GM18868 (cell line): ENCODE results near the gene DDT.
"Not testable (repeated sequence)": the region's sequence is repeated elsewhere in the genome, so short reads cannot be mapped to it uniquely, and the experiment has no call there.

Experiments used
- ATAC-seq: cut with Tn5 transposase; IDR thresholded peaks from one replicate; pipeline ENCODE4 v1.9.1; 2021; ENCODE audit warnings: mild to moderate bottlenecking, moderate library complexity; ENCODE audit not compliant: unreplicated experiment

DDT gene

GRCh38 chr22:23954193-23954990 is 19.8 kb downstream of the DDT start:
- ATAC-seq = not testable (repeated sequence)

GRCh38 chr22:23953485-23953884 is 20.8 kb downstream of the DDT start:
- ATAC-seq = not testable (repeated sequence)

- not testable (repeated sequence) for ATAC-seq
Observed at GRCh38 chr22:23952794-23953405, 21.3 kb downstream of the DDT start.

DNA sequence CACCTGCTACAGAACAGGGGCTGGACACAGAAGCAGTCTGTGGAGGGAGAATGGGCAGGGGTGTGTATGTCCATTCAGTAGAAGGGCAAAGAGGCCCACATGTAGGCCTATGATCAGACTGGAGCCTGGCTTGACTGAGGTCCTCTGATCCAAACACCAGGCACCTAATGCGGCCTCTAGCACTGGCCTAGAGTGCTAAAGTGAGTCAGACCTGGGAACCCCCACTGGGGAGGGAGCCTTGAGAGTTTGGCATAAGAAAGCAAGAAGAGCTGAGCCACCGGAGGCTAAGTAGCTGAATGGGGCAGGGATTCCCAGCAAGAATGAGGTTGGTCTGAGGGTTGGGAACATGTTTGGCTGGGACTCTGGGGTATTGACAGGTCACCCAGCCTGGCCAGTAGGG is 22.9 kb downstream of the DDT start:
- not testable (repeated sequence) for ATAC-seq

- not testable (repeated sequence) for ATAC-seq
Observed at GRCh38 chr22:23949764-23950163, 24.5 kb downstream of the DDT start.

DNA sequence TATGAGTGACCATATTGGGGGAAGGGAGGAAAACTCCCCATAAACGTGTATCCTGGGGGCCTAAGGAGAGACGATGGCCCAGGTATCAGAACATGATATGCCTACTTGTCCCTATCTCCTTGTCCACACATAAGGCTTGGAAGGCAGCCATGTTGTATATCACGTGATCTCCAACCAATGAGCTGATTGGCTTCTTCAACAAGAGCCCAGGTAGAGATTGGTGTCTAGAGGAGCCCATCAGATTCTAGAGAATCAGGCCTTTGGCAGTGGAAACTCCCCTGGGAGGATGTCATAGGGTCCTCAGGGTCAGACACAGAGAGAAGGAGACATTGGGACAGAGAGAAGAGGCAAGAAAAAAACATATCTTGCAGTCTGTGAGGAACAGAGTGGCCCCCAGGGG is 26.9 kb downstream of the DDT start:
- not testable (repeated sequence) for ATAC-seq

GRCh38 chr22:23940166-23940565 is 34.1 kb downstream of the DDT start:
- ATAC-seq = not testable (repeated sequence)

DNA sequence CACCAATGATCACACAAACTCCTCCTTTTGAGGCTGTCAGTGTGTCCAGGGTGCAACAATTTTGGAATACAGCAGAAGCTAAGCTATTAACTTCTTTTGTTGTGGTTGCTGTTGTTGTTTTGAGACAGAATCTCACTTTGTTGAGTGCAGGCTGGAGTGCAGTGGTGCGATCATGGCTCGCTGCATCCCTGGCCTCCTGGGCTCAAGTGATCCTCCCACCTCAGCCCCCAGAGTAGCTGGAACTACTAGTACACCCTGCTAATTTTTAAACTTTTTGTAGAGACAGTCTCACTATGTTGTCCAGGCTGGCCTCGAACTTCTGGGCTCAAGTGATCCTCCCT is 35.3 kb downstream of the DDT start:
- ATAC-seq = no peak

- no peak for ATAC-seq
Observed at GRCh38 chr22:23938328-23939016, 35.8 kb downstream of the DDT start.

DNA sequence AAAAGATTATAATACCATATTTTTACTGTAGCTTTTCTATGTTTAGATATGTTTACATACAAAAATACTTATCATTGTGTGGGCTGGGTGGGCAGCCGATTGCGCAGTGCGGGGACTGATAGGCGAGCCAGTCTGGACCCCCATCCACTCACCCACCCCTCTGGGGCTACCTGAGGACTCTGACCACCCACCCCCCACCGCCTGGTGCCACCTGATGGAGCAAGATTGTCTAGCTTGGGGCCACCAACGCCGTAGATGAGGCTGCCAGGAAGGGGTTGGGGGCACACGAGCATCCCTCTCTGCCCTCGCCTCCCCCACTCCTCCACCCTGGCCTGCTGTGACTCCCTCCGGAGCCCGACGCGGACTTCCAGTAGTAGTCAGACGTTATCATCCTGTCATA is 47.7 kb downstream of the DDT start:
- no peak for ATAC-seq

DNA sequence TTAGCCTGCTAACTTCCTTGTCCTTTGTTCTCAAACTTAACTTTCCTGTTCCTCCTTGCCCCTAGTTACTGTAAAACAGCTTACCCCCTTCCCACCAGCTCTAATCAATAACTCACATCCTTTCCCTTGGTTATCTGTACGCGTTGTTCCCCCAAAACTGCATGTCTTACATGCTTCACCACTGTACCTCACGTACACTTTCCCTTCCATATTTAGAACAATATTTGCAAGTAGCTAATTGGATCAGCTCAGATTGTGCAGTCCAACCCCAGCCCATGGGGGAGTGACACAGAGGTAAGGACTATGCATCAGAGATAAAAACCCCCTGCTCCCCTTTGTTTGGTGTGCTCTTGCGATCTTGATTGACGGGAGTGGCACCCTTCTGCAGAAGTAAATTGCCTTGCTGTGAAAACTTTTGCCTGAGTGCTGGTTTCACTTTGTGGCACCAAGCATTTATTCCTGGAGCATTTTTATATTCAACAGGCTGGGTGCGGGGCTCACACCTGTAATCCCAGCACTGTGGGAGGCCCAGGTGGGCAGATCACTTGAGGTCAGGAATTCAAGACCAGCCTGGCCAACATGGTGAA is 49.1 kb downstream of the DDT start:
- ATAC-seq = no peak

DNA sequence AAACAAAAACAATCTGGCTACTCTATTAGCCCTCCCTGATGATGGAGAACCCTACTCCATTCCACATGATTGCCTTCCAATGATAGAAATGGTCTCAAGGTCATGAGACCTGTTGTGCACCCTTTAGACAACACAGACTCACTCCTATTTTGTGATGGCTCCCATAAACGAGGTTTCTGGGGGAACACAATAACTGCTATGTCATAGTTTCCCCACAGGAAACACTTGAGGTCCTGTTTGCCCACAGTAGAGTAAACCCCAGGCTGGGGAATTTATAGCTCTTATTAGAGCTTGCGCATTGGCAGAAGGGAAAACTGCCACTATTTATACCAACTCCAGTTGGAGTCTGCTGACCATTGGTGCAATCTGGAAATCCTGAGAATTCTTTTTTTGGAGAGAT is 51.3 kb downstream of the DDT start:
- no peak for ATAC-seq

DNA sequence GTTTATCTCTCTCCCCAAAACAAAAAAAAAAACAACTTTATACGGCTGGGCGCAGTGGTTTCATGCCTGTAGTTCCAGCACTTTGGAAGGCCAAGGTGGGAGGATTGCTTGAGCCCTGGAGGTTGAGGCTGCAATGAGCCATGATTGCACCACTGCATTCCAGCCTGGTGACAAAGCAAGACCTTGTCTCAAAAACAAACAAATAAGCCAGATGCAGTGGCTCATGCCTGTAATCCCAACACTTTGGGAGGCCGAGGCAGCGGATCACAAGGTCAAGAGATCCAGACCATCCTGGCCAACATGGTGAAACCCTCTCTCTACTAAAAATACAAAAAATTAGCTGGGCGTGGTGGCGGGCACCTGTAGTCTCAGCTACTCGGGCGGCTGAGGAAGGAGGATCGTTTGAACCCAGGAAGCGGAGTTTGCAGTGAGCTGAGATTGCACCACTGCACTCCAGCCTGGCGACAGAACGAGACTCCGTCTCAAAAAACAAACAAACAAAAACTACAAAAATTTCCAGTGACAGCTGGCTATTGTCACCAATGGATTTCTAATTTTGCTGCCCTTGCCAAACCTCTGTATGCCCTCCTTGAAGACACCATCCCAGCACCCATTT is 52.5 kb downstream of the DDT start:
- ATAC-seq = not testable (repeated sequence)
